Panc1 (cell line): Measurements from ENCODE around the gene ODC1.

Source experiments
- CTCF ChIP-seq: fragments of 450-650 bp; IDR thresholded peaks from 2 replicates; pipeline ENCODE4 v1.5.1; 2017; ENCODE audit warnings: mild to moderate bottlenecking
- REST ChIP-seq, 2 experiments: IDR thresholded peaks; 2 replicates each; pipeline ENCODE4 v1.6.1; 2011 to 2012; ENCODE audit warnings: low read depth in 2 of 2, control low read depth in 1 of 2, low read length in 1 of 2, mild to moderate bottlenecking in 1 of 2, moderate library complexity in 1 of 2; ENCODE audit not compliant: insufficient read depth in 1 of 2

- TF ChIP-seq CTCF (no peak), REST (IDR thresholded peaks at IDR 0.05; ENCODE audit: insufficient read depth in 1 of 2, low read depth in 2 of 2, low read length in 1 of 2) (no peak)
These were observed 1.3 kb upstream of the ODC1 start for GRCh38 chr2:10449486-10449831.
